Measurements from ENCODE around the gene PFKFB4. TPM values are rescaled to one million over a fixed set of nuclear protein-coding genes. Genes with fewer than 3 reads are reported as not detected.
A peak's percentile ranks its signal among the peaks of the same experiment; 100 is the strongest.

The PFKFB4 gene
- total and polyA plus RNA-seq, 4 donors: 13.2 to 18.3 (median 14.7) TPM

DNA sequence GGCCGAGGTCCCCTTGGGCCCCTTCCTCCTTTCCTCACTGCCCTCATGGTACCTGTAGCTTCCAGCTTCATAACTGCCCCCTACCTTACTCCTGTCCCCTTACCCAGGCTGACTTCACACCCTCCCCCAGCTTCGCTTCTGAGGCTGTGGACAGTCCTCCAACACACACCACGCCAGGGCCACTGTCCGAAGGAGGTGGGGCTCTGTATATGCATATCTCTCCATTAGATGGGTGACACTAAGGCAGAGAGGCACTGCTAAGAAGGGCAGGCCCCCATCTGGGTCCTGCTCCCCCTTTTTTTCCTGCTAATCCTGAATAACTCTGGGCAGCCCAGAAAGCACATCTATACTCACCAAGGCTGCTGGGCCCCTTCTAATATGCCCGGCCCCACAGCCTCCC is 39.6 kb upstream of the PFKFB4 start:
- H3K4me3 ChIP-seq (ENCODE audit: low read depth, low read length): no peak overlapping the region
- H3K36me3 ChIP-seq (ENCODE audit: control insufficient read depth, insufficient read depth, low read length): peaks cover 64% of the 10 kb centered on the region
- H3K27me3 ChIP-seq (ENCODE audit: control insufficient read depth, insufficient read depth, low read length): peaks cover 19% of the 10 kb centered on the region
- WGBS (ENCODE audit: insufficient coverage): 80% methylated on average over 3 of the region's 5 CpGs
- peaks cover 34% of the 10 kb centered on the region for H3K4me1 ChIP-seq (ENCODE audit: control insufficient read depth, insufficient read depth, low read length)
- DNase-seq (ENCODE audit: low read depth in 4 of 6, low spot score in 6 of 6): no peak
- H3K9me3 ChIP-seq (ENCODE audit: control insufficient read depth, insufficient read depth, low read length): no peaks in the 10 kb centered on the region
- no peak overlapping the region for H3K27ac ChIP-seq (ENCODE audit: low read depth, low read length)

- H3K27ac ChIP-seq (ENCODE audit: low read depth, low read length): no peak overlapping the region
- H3K36me3 ChIP-seq (ENCODE audit: control insufficient read depth, insufficient read depth, low read length): peaks cover 59% of the 10 kb centered on the region
- 29% methylated on average over 10 of the region's 10 CpGs for WGBS (ENCODE audit: insufficient coverage)
- DNase-seq (ENCODE audit: low read depth in 4 of 6, low spot score in 6 of 6): no peak
- H3K9me3 ChIP-seq (ENCODE audit: control insufficient read depth, insufficient read depth, low read length): no peaks in the 10 kb centered on the region
- H3K4me3 ChIP-seq (ENCODE audit: low read depth, low read length): no peak overlapping the region
- peaks cover 19% of the 10 kb centered on the region for H3K27me3 ChIP-seq (ENCODE audit: control insufficient read depth, insufficient read depth, low read length)
- H3K4me1 ChIP-seq (ENCODE audit: control insufficient read depth, insufficient read depth, low read length): peaks cover 34% of the 10 kb centered on the region
These were observed 39.0 kb upstream of the PFKFB4 start for GRCh38 chr3:48595526-48596121.

DNA sequence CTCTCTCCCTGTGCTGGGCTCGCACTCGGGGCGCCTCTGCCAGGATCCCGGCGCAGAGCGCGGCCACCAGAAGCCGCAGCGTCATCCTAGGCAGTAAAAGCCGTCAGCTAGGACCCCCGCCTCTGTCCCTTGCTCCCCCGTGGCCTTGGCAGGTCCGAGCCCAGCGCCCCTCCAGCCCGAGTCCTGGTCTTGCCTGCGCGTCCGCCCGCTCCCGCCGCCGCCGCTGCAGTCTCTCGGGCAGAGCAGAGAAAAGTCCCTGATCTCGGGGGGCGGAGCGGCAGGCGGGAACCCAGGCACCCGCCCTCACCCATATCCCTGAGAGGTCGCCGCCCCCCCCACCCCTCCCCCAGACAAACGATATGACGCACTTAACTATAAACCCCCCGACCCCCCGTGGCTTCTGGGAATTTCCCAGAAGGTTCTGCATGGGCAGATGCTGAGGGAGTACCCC is 38.5 kb upstream of the PFKFB4 start, which contains the start of gene COL7A1:
Gene COL7A1 (minus strand): TSS at position 255 of the 451 bp plus-strand sequence. CDS start 170 bp downstream, at position 85.
- Histone ChIP-seq H3K4me1 (ENCODE audit: control insufficient read depth, insufficient read depth, low read length) (peaks cover 34% of the 10 kb centered on the region), H3K36me3 (ENCODE audit: control insufficient read depth, insufficient read depth, low read length) (peaks cover 56% of the 10 kb centered on the region), H3K27me3 (ENCODE audit: control insufficient read depth, insufficient read depth, low read length) (peaks cover 19% of the 10 kb centered on the region), H3K4me3 (ENCODE audit: low read depth, low read length) (peak within 1 kb of the TSS; percentile 21), H3K27ac (ENCODE audit: low read depth, low read length) (no peak within 1 kb of the TSS), H3K9me3 (ENCODE audit: control insufficient read depth, insufficient read depth, low read length) (no peaks in the 10 kb centered on the region)
- DNase-seq (ENCODE audit: low read depth in 4 of 6, low spot score in 6 of 6): peak in 2 of 6 donors; percentile 22 to 25
- WGBS (ENCODE audit: insufficient coverage): 4% methylated on average over 25 of the region's 35 CpGs

GRCh38 chr3:48594417-48595049 is 37.9 kb upstream of the PFKFB4 start:
- no peak overlapping the region for H3K27ac ChIP-seq (ENCODE audit: low read depth, low read length)
- H3K27me3 ChIP-seq (ENCODE audit: control insufficient read depth, insufficient read depth, low read length): peaks cover 19% of the 10 kb centered on the region
- peaks cover 54% of the 10 kb centered on the region for H3K36me3 ChIP-seq (ENCODE audit: control insufficient read depth, insufficient read depth, low read length)
- peak overlapping the region; percentile 21 for H3K4me3 ChIP-seq (ENCODE audit: low read depth, low read length)
- no peaks in the 10 kb centered on the region for H3K9me3 ChIP-seq (ENCODE audit: control insufficient read depth, insufficient read depth, low read length)
- DNase-seq (ENCODE audit: low read depth in 4 of 6, low spot score in 6 of 6): peak in 1 of 6 donors; percentile 20
- 18% methylated on average over 39 of the region's 39 CpGs for WGBS (ENCODE audit: insufficient coverage)
- H3K4me1 ChIP-seq (ENCODE audit: control insufficient read depth, insufficient read depth, low read length): peaks cover 34% of the 10 kb centered on the region

GRCh38 chr3:48593337-48593736 is 36.7 kb upstream of the PFKFB4 start:
- H3K4me3 ChIP-seq (ENCODE audit: low read depth, low read length): no peak overlapping the region
- 100% methylated on average over 7 of the region's 9 CpGs for WGBS (ENCODE audit: insufficient coverage)
- H3K27me3 ChIP-seq (ENCODE audit: control insufficient read depth, insufficient read depth, low read length): peaks cover 19% of the 10 kb centered on the region
- H3K27ac ChIP-seq (ENCODE audit: low read depth, low read length): no peak overlapping the region
- H3K36me3 ChIP-seq (ENCODE audit: control insufficient read depth, insufficient read depth, low read length): peaks cover 47% of the 10 kb centered on the region
- no peak for DNase-seq (ENCODE audit: low read depth in 4 of 6, low spot score in 6 of 6)
- no peaks in the 10 kb centered on the region for H3K9me3 ChIP-seq (ENCODE audit: control insufficient read depth, insufficient read depth, low read length)
- peaks cover 27% of the 10 kb centered on the region for H3K4me1 ChIP-seq (ENCODE audit: control insufficient read depth, insufficient read depth, low read length)

DNA sequence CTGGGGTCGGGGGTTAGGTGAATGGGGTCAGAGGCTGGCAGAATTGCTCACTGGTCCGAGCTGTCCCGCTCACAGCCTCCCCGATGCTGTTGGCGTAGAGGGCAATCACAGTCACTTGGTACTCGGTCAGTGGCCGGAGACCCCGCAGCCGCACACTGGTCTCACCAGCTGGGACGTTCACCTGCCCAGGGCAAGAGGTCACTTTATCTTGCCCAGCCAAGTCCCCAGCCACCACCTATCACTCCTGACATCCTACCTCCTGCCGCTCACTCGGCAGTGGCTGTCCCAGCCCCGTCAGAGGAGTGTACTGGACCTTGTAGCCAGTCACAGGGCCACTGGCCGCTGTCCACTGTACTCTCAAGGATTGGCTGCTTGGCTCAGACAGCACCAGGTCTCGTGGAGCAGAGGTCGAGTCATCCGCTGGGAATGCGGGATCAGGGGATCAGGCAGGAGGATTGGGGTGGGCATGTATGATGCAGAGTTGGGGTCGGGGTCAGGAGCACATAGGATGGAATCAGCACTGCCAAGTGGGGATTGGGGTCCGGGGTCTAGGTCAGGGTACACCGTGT is 36.0 kb upstream of the PFKFB4 start:
- DNase-seq (ENCODE audit: low read depth in 4 of 6, low spot score in 6 of 6): no peak
- Histone ChIP-seq H3K9me3 (ENCODE audit: control insufficient read depth, insufficient read depth, low read length) (no peaks in the 10 kb centered on the region), H3K27me3 (ENCODE audit: control insufficient read depth, insufficient read depth, low read length) (peaks cover 19% of the 10 kb centered on the region), H3K36me3 (ENCODE audit: control insufficient read depth, insufficient read depth, low read length) (peaks cover 46% of the 10 kb centered on the region), H3K27ac (ENCODE audit: low read depth, low read length) (no peak overlapping the region), H3K4me1 (ENCODE audit: control insufficient read depth, insufficient read depth, low read length) (peaks cover 22% of the 10 kb centered on the region), H3K4me3 (ENCODE audit: low read depth, low read length) (no peak overlapping the region)
- WGBS (ENCODE audit: insufficient coverage): 90% methylated on average over 20 of the region's 21 CpGs

DNA sequence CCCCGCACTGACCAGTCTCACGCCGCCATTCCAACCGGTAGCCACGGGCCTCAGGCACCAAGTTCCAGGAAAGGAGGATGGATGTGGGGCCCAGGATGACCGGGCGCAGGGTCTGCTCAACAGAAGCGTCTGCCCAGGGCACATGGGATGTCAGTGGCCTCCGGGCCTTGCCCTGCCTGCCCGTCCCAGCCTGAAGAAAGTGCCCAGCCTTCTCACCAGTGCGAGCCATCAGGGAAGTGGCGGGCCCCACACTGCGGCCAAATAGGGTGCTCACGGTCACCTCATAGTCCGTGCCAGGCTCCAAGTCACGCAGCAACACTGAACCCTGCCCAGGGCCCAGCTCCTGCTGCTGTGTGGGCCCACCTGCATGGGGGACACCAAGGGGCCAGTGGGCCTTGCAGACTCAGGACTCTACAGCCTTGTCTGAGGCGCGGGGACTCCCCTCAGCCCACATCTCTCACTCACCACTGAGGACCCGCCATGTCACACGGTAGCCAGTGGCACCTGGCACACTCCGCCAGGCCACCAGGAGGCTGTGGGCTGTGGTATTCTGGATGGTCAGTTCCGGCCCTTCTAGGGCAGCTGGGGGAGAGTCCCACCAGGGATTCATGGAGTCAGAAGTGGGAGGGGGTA is 35.4 kb upstream of the PFKFB4 start:
- 94% methylated on average over 19 of the region's 22 CpGs for WGBS (ENCODE audit: insufficient coverage)
- Histone ChIP-seq H3K36me3 (ENCODE audit: control insufficient read depth, insufficient read depth, low read length) (peaks cover 45% of the 10 kb centered on the region), H3K27ac (ENCODE audit: low read depth, low read length) (no peak overlapping the region), H3K4me3 (ENCODE audit: low read depth, low read length) (no peak overlapping the region), H3K4me1 (ENCODE audit: control insufficient read depth, insufficient read depth, low read length) (peaks cover 21% of the 10 kb centered on the region), H3K27me3 (ENCODE audit: control insufficient read depth, insufficient read depth, low read length) (peaks cover 19% of the 10 kb centered on the region), H3K9me3 (ENCODE audit: control insufficient read depth, insufficient read depth, low read length) (no peaks in the 10 kb centered on the region)
- no peak for DNase-seq (ENCODE audit: low read depth in 4 of 6, low spot score in 6 of 6)

GRCh38 chr3:48591436-48591835 is 34.8 kb upstream of the PFKFB4 start:
- no peak for DNase-seq (ENCODE audit: low read depth in 4 of 6, low spot score in 6 of 6)
- no peak overlapping the region for H3K4me3 ChIP-seq (ENCODE audit: low read depth, low read length)
- peaks cover 21% of the 10 kb centered on the region for H3K4me1 ChIP-seq (ENCODE audit: control insufficient read depth, insufficient read depth, low read length)
- no peak overlapping the region for H3K27ac ChIP-seq (ENCODE audit: low read depth, low read length)
- 89% methylated on average over 13 of the region's 14 CpGs for WGBS (ENCODE audit: insufficient coverage)
- peaks cover 19% of the 10 kb centered on the region for H3K27me3 ChIP-seq (ENCODE audit: control insufficient read depth, insufficient read depth, low read length)
- H3K9me3 ChIP-seq (ENCODE audit: control insufficient read depth, insufficient read depth, low read length): no peaks in the 10 kb centered on the region
- H3K36me3 ChIP-seq (ENCODE audit: control insufficient read depth, insufficient read depth, low read length): peaks cover 43% of the 10 kb centered on the region

DNA sequence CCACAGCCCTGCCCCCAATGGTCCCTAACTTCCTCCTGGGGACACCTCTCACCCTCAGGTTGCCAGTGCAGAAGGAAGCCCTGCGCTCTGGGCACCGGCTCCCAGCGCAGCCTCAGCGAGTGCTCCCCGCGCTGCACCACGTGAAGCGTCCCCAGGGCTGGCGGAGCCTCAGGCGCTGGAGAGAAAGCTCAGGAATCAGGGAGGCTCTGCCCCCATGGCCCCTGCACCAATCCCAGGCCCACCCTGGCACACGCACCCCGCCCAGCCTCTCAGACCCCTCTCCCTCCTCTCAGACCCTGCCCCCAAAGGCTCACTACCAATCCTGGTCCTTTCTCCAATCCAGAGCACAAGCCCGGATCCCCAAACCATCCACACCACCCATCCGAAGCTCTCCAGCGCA is 31.6 kb upstream of the PFKFB4 start:
- DNase-seq (ENCODE audit: low read depth in 4 of 6, low spot score in 6 of 6): peak in 1 of 6 donors; percentile 7
- Histone ChIP-seq H3K36me3 (ENCODE audit: control insufficient read depth, insufficient read depth, low read length) (peaks cover 71% of the 10 kb centered on the region), H3K4me1 (ENCODE audit: control insufficient read depth, insufficient read depth, low read length) (no peaks in the 10 kb centered on the region), H3K4me3 (ENCODE audit: low read depth, low read length) (no peak overlapping the region), H3K27ac (ENCODE audit: low read depth, low read length) (no peak overlapping the region), H3K27me3 (ENCODE audit: control insufficient read depth, insufficient read depth, low read length) (no peaks in the 10 kb centered on the region), H3K9me3 (ENCODE audit: control insufficient read depth, insufficient read depth, low read length) (no peaks in the 10 kb centered on the region)
- WGBS (ENCODE audit: insufficient coverage): 52% methylated on average over 14 of the region's 15 CpGs
